MG63 (cell line): ENCODE data around the gene SLC30A9. TPM values are rescaled to one million over a fixed set of nuclear protein-coding genes. Genes with fewer than 3 reads are reported as not detected.

Source experiments
- DNase-seq: peaks from one replicate; pipeline ENCODE4 v3.0.0-alpha.2; 2020
- H3K27me3 ChIP-seq: fragments of 250-450 bp; sonication (Bioruptor Pico); 2 replicates; pipeline ENCODE4 v1.5.1; 2020; ENCODE audit warnings: mild to moderate bottlenecking, moderate library complexity
- H3K36me3 ChIP-seq: fragments of 250-450 bp; sonication (Bioruptor Pico); 2 replicates; pipeline ENCODE4 v1.5.1; 2020; ENCODE audit warnings: mild to moderate bottlenecking, moderate library complexity
- H3K4me3 ChIP-seq: fragments of 250-450 bp; sonication (Bioruptor Pico); 2 replicates; pipeline ENCODE4 v1.5.1; 2020; ENCODE audit warnings: mild to moderate bottlenecking, moderate library complexity
- H3K9me3 ChIP-seq: fragments of 250-450 bp; sonication (Bioruptor Pico); 2 replicates; pipeline ENCODE4 v1.5.1; 2020; ENCODE audit warnings: mild to moderate bottlenecking, moderate library complexity
- total RNA-seq: library from RNA; depleted of rRNA; stranded (reverse); fragments of >200 nt; shearing (Covaris generic); gene quantifications from 2 replicates; pipeline ENCODE4 v1.2.3, GENCODE V29; 2014; ENCODE audit warnings: low replicate concordance

The SLC30A9 gene
- total RNA-seq, 1 experiment from 2014 or later: 16.3 TPM

DNA sequence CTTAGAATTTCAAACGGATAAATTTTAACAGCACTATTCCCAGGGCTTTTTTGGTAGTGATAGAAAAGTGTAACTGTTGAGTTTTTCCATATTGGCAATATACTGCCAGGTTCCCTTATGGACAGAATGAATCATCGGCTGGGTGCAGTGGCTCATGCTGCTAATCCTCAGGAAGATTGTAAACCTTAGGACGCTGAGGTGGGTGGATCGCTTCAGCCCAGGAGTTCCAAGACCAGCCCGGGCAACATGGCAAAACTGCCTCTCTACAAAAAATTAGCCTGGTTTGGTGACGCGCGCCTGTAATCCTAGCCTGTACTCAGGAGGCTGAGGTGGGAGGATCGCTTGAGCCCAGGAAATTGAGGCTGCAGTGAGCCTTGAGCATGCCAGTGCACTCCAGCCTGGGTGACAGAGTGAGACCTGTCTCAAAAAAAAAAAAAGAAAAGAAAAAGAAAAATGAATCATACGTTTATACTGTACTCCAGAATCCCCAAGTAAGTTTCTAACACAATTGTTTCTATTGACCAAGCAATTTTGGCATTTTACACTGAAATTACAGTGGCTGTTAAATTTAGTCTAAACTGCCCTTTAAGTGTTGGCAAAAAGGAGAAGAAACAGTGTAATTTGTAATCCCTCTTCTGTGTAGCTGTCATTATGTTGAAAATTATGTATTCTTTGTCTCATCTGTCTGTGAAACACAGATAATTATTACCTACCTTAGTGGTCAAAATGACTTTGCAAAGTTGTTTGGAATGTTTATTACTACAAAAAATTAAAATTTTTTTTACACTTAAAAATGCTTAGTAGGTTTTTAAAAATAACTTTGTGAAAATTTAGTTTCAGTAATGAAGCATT, 1.8 kb downstream of the SLC30A9 start:
- Histone ChIP-seq H3K27me3 (no peaks in the 10 kb centered on the region), H3K4me3 (peak overlapping the region; percentile 86), H3K36me3 (no peaks in the 10 kb centered on the region), H3K9me3 (no peaks in the 10 kb centered on the region)
- DNase-seq: peak; percentile 59

GRCh38 chr4:41992967-41993857, 2.9 kb downstream of the SLC30A9 start:
- Histone ChIP-seq H3K9me3 (no peaks in the 10 kb centered on the region), H3K36me3 (no peaks in the 10 kb centered on the region), H3K27me3 (no peaks in the 10 kb centered on the region), H3K4me3 (0 out of 2 replicates have a peak overlapping the region, but pooled peaks have one; percentile 3)
- no peak for DNase-seq

- DNase-seq: no peak
- Histone ChIP-seq H3K9me3 (no peaks in the 10 kb centered on the region), H3K36me3 (no peaks in the 10 kb centered on the region), H3K4me3 (no peak overlapping the region), H3K27me3 (no peaks in the 10 kb centered on the region)
Observed at GRCh38 chr4:41994461-41994985, 4.2 kb downstream of the SLC30A9 start.

GRCh38 chr4:41998019-41998418, 7.7 kb downstream of the SLC30A9 start:
- no peak for DNase-seq
- H3K36me3 ChIP-seq: no peaks in the 10 kb centered on the region; the same call in 1 of the 2 replicates
- no peaks in the 10 kb centered on the region for H3K9me3 ChIP-seq
- no peak overlapping the region for H3K4me3 ChIP-seq
- H3K27me3 ChIP-seq: no peaks in the 10 kb centered on the region

DNA sequence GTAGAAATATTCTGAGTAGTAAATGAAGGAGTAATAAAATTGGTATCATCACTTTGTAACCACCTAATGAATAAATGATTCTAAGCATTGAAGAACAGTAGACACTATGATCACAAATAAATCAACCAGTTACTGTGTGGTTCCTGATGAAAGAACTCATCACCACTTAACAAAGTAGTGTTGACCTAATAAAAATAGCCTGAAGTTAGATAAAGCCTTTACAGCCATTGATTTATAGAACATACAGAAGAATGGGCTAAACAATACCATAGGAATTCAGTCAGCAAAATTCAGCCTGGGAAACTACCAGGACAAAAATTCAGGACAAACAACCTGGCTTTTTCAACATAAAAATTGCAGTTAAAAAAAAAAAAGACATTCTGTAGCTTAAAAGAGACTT, 9.0 kb downstream of the SLC30A9 start:
- Histone ChIP-seq H3K9me3 (no peaks in the 10 kb centered on the region), H3K4me3 (no peak overlapping the region)

GRCh38 chr4:42008011-42008786, 17.9 kb downstream of the SLC30A9 start:
- Histone ChIP-seq H3K36me3 (no peaks in the 10 kb centered on the region; the same call in none of the 2 replicates), H3K27me3 (no peaks in the 10 kb centered on the region)
- no peak for DNase-seq

More for the DNA sequence above, 9.0 kb downstream of the SLC30A9 start:
- Histone ChIP-seq H3K27me3 (no peaks in the 10 kb centered on the region), H3K36me3 (no peaks in the 10 kb centered on the region; the same call in none of the 2 replicates)
- DNase-seq: no peak

GRCh38 chr4:42015438-42015837, 25.1 kb downstream of the SLC30A9 start:
- H3K4me3 ChIP-seq: no peak overlapping the region
- H3K9me3 ChIP-seq: no peaks in the 10 kb centered on the region
- no peaks in the 10 kb centered on the region for H3K36me3 ChIP-seq
- H3K27me3 ChIP-seq: no peaks in the 10 kb centered on the region
- no peak for DNase-seq

More at GRCh38 chr4:42008011-42008786, 17.9 kb downstream of the SLC30A9 start:
- H3K4me3 ChIP-seq: no peak overlapping the region
- H3K9me3 ChIP-seq: no peaks in the 10 kb centered on the region

- Histone ChIP-seq H3K36me3 (peaks cover 4% of the 10 kb centered on the region), H3K27me3 (no peaks in the 10 kb centered on the region), H3K4me3 (no peak overlapping the region), H3K9me3 (no peaks in the 10 kb centered on the region)
- no peak for DNase-seq
Observed at GRCh38 chr4:42018451-42018850, 28.1 kb downstream of the SLC30A9 start.

DNA sequence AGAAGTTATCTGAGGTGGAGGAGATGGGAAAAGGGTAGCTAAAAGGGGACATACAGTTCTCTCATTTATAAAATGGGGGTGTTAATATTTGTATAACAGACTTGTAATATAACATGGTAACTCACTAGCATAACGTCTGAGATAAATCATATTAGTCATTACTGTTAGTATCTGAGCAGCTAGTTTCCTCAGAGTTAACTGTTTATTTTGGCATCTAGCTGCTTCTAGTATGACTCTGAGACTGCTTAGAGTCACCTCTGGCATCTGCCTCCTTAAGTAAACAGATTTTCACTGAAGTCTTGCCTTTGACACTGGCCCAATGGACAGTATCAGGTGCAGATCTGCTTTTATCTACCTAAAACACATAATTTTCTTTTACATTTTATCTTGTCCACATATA, 58.1 kb downstream of the SLC30A9 start:
- Histone ChIP-seq H3K36me3 (peaks cover 4% of the 10 kb centered on the region; the same call in 1 of the 2 replicates), H3K27me3 (no peaks in the 10 kb centered on the region), H3K9me3 (no peaks in the 10 kb centered on the region), H3K4me3 (no peak overlapping the region)
- DNase-seq: no peak

DNA sequence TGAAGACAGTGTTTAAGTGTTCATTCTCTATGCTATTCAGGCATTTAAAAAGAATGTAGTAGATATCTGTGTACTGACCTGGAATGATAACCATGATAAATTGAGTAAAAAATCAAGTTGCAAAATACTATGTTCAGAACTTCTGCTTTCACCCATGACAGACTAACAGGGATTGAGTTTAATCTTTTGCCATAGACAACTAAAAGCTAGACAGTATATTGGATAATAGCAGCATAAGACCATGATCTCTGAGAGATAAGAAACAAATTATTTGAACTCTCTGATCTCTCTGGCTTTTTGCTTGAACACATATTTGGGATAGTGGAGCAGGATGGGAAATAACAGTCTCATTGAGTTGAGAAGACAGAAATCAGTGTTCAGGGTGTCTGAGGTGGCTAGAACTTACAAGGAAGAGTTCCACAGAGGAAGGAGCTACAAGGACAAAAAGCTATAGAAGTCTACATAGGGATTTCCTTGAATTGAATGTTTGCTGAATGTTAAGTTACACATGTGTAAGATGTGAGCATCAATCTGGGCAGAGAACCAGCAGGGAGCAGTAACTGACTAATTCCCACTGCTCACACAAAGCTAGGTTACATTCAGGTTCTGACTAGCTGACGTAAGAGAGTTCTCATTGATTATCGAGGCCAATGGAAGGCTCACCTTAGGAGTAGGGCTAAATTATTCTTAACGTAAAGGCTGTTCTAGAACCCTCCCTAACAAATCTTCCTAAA, 60.4 kb downstream of the SLC30A9 start:
- H3K4me3 ChIP-seq: no peak overlapping the region
- H3K9me3 ChIP-seq: no peaks in the 10 kb centered on the region
- no peaks in the 10 kb centered on the region for H3K27me3 ChIP-seq
- no peak for DNase-seq
- peaks cover 4% of the 10 kb centered on the region; the same call in 1 of the 2 replicates for H3K36me3 ChIP-seq

GRCh38 chr4:42066402-42066801, 76.1 kb downstream of the SLC30A9 start:
- no peak for DNase-seq
- Histone ChIP-seq H3K36me3 (no peaks in the 10 kb centered on the region), H3K9me3 (no peaks in the 10 kb centered on the region), H3K27me3 (no peaks in the 10 kb centered on the region), H3K4me3 (no peak overlapping the region)

DNA sequence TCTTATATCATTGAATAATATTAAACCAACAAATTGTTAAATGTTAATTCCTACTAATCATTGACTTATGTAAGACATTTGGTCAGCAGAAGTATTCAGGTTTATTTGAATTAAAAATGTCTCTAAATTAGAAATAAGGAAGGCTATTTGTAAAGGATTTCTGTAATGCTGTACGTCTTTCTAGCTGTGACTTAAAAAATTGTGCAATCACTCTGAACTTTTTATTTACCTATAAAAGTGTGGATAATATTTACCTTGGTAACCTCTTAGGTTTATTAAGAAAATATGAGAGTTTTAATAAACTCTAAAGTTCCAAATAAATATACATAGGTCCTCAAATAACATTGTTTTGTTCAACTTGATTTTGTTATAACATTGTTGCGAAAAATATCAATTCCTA, 76.9 kb downstream of the SLC30A9 start:
- no peaks in the 10 kb centered on the region for H3K27me3 ChIP-seq
- DNase-seq: no peak

GRCh38 chr4:42070463-42070862, 80.1 kb downstream of the SLC30A9 start:
- no peaks in the 10 kb centered on the region for H3K9me3 ChIP-seq
- no peaks in the 10 kb centered on the region for H3K36me3 ChIP-seq
- no peaks in the 10 kb centered on the region for H3K27me3 ChIP-seq
- H3K4me3 ChIP-seq: no peak overlapping the region
- no peak for DNase-seq

More for the DNA sequence above, 76.9 kb downstream of the SLC30A9 start:
- H3K36me3 ChIP-seq: no peaks in the 10 kb centered on the region
- no peak overlapping the region for H3K4me3 ChIP-seq
- H3K9me3 ChIP-seq: no peaks in the 10 kb centered on the region

DNA sequence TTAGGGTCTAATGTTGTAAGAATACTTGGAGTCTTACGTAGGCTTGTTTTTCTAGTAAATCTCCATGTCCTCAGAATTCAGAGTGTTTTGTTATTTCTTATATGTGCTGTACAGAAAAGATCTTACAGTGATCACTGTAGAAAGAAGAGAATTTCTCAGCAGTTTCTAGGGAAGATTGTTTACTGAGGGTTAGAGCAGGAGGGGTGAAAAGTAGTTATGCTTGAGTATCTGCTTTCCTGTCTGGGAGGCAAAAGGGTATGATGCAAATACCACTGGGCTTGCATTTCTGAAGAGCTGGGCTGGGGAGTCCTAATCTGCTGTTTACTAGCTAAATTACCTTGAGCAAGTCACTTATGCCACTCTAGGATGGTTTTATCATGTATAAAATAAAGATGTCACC, 84.0 kb downstream of the SLC30A9 start:
- Histone ChIP-seq H3K36me3 (no peaks in the 10 kb centered on the region), H3K27me3 (no peaks in the 10 kb centered on the region), H3K9me3 (no peaks in the 10 kb centered on the region), H3K4me3 (no peak overlapping the region)
- DNase-seq: no peak

DNA sequence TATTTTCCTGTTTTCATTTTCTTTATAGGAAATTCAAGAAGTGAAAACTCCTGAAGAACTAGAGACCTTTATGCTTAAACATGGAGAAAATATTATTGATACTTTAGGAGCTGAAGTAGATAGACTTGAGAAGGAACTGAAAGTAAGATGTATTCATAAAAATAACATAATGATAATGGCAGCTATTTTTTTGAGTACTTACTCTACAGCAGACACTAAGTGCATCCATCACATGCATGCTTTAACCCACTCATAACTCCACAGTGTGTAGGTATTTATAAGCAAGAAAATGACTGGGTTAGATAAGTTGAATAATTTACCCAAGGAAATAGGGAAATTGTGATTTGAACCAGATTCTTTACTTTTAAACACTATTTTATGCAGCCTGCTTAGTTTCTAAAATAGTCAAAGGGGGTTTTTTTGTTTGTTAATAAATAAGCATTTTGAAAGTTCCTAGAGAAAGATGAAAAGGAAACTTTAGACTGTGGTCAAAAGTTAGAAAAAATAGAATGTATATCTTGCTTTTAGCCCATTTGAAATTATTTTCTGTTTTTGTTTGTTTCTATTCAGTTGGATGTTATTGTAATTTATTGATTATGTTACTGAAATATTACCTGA, 88.0 kb downstream of the SLC30A9 start:
- no peak for DNase-seq
- Histone ChIP-seq H3K36me3 (no peaks in the 10 kb centered on the region), H3K4me3 (no peak overlapping the region), H3K27me3 (no peaks in the 10 kb centered on the region), H3K9me3 (no peaks in the 10 kb centered on the region)
